HEK293 (cell line): ENCODE data around the gene STRIT1.

ENCODE experiments used
- ATF2 ChIP-seq: fragments of 450-650 bp; formaldehyde crosslinking; IDR thresholded peaks from 2 replicates; pipeline ENCODE4 v1.5.1; 2016; ENCODE audit warnings: missing biosample characterization, missing genetic modification characterization, low read depth
- BCL11A ChIP-seq: fragments of 450-650 bp; formaldehyde crosslinking; IDR thresholded peaks from 2 replicates; pipeline ENCODE4 v1.5.1; 2016; ENCODE audit warnings: low read depth, missing biosample characterization, missing genetic modification characterization
- ZNF24 ChIP-seq: fragments of 450-650 bp; formaldehyde crosslinking; IDR thresholded peaks from 2 replicates; pipeline ENCODE4 v1.5.1; 2016; ENCODE audit warnings: missing biosample characterization, missing genetic modification characterization
- ZNF274 ChIP-seq, 2 experiments: fragments of 200-500 bp in 1 of 2; fragments of 450-650 bp in 1 of 2; sonication (Bioruptor generic) in 1 of 2; formaldehyde crosslinking in 1 of 2; IDR thresholded peaks; 2 replicates each; pipeline versions ENCODE4 v1.5.1 to v1.6.1; 2014 to 2016; ENCODE audit warnings: borderline replicate concordance in 1 of 2, inconsistent platforms in 1 of 2, low read length in 1 of 2, missing biosample characterization in 1 of 2, missing genetic modification characterization in 1 of 2
- ZNF514 ChIP-seq: fragments of 450-650 bp; formaldehyde crosslinking; IDR thresholded peaks from 2 replicates; pipeline ENCODE4 v1.5.1; 2016; ENCODE audit warnings: missing biosample characterization, missing genetic modification characterization
- ZNF518A ChIP-seq: fragments of 450-650 bp; formaldehyde crosslinking; conservative IDR thresholded peaks from 2 replicates; pipeline ENCODE4 v1.5.1; 2016; ENCODE audit warnings: low read depth, missing biosample characterization, missing genetic modification characterization
- TF ChIP-seq, protein P1 (sequence below): fragments of 450-650 bp; formaldehyde crosslinking; IDR thresholded peaks from 2 replicates; pipeline ENCODE4 v1.5.1; 2016; ENCODE audit warnings: missing biosample characterization, missing genetic modification characterization
- TF ChIP-seq, protein P2 (sequence below): fragments of 450-650 bp; formaldehyde crosslinking; IDR thresholded peaks from 2 replicates; pipeline ENCODE4 v1.5.1; 2016; ENCODE audit warnings: missing biosample characterization, missing genetic modification characterization
- TF ChIP-seq, protein P3 (sequence below): fragments of 450-650 bp; formaldehyde crosslinking; IDR thresholded peaks from 2 replicates; pipeline ENCODE4 v1.5.1; 2016; ENCODE audit warnings: missing biosample characterization, missing genetic modification characterization
- TF ChIP-seq, protein P4 (sequence below): fragments of 450-650 bp; IDR thresholded peaks from 2 replicates; pipeline ENCODE4 v1.5.1; 2018; ENCODE audit warnings: missing biosample characterization, missing genetic modification characterization

- TF ChIP-seq, protein P1, sequence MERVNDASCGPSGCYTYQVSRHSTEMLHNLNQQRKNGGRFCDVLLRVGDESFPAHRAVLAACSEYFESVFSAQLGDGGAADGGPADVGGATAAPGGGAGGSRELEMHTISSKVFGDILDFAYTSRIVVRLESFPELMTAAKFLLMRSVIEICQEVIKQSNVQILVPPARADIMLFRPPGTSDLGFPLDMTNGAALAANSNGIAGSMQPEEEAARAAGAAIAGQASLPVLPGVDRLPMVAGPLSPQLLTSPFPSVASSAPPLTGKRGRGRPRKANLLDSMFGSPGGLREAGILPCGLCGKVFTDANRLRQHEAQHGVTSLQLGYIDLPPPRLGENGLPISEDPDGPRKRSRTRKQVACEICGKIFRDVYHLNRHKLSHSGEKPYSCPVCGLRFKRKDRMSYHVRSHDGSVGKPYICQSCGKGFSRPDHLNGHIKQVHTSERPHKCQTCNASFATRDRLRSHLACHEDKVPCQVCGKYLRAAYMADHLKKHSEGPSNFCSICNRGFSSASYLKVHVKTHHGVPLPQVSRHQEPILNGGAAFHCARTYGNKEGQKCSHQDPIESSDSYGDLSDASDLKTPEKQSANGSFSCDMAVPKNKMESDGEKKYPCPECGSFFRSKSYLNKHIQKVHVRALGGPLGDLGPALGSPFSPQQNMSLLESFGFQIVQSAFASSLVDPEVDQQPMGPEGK: no peak
- no peak for TF ChIP-seq ZNF514 (tag by site-specific recombination)
- TF ChIP-seq, protein P2, sequence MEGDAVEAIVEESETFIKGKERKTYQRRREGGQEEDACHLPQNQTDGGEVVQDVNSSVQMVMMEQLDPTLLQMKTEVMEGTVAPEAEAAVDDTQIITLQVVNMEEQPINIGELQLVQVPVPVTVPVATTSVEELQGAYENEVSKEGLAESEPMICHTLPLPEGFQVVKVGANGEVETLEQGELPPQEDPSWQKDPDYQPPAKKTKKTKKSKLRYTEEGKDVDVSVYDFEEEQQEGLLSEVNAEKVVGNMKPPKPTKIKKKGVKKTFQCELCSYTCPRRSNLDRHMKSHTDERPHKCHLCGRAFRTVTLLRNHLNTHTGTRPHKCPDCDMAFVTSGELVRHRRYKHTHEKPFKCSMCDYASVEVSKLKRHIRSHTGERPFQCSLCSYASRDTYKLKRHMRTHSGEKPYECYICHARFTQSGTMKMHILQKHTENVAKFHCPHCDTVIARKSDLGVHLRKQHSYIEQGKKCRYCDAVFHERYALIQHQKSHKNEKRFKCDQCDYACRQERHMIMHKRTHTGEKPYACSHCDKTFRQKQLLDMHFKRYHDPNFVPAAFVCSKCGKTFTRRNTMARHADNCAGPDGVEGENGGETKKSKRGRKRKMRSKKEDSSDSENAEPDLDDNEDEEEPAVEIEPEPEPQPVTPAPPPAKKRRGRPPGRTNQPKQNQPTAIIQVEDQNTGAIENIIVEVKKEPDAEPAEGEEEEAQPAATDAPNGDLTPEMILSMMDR (tag by site-specific recombination): no peak
- TF ChIP-seq, protein P3, sequence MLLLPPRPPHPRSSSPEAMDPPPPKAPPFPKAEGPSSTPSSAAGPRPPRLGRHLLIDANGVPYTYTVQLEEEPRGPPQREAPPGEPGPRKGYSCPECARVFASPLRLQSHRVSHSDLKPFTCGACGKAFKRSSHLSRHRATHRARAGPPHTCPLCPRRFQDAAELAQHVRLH (tag by site-specific recombination): no peak
- no peak for TF ChIP-seq ZNF24 (tag by site-specific recombination)
- no peak for TF ChIP-seq ZNF518A (tag by site-specific recombination)
- TF ChIP-seq, protein P4, sequence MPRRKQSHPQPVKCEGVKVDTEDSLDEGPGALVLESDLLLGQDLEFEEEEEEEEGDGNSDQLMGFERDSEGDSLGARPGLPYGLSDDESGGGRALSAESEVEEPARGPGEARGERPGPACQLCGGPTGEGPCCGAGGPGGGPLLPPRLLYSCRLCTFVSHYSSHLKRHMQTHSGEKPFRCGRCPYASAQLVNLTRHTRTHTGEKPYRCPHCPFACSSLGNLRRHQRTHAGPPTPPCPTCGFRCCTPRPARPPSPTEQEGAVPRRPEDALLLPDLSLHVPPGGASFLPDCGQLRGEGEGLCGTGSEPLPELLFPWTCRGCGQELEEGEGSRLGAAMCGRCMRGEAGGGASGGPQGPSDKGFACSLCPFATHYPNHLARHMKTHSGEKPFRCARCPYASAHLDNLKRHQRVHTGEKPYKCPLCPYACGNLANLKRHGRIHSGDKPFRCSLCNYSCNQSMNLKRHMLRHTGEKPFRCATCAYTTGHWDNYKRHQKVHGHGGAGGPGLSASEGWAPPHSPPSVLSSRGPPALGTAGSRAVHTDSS (tag by site-specific recombination): no peak
- no peak for TF ChIP-seq ATF2 (tag by site-specific recombination)
- no peak for TF ChIP-seq BCL11A (tag by site-specific recombination)
- no peak for TF ChIP-seq ZNF274 (IDR thresholded peaks at IDR 0.05; ENCODE audit: low read length)
- TF ChIP-seq ZNF274 (tag by site-specific recombination; IDR thresholded peaks at IDR 0.05; ENCODE audit: borderline replicate concordance): no peak
These were observed 36.9 kb upstream of the STRIT1 start for GRCh38 chr3:155330370-155330769.
